HG03520 (cell line): ENCODE results near the gene UBE2E1.

Experiments used
- ATAC-seq: cut with Tn5 transposase; IDR thresholded peaks from one replicate; pipeline ENCODE4 v1.9.1; 2021; ENCODE audit warnings: mild to moderate bottlenecking, moderate library complexity; ENCODE audit not compliant: unreplicated experiment

UBE2E1 gene

DNA sequence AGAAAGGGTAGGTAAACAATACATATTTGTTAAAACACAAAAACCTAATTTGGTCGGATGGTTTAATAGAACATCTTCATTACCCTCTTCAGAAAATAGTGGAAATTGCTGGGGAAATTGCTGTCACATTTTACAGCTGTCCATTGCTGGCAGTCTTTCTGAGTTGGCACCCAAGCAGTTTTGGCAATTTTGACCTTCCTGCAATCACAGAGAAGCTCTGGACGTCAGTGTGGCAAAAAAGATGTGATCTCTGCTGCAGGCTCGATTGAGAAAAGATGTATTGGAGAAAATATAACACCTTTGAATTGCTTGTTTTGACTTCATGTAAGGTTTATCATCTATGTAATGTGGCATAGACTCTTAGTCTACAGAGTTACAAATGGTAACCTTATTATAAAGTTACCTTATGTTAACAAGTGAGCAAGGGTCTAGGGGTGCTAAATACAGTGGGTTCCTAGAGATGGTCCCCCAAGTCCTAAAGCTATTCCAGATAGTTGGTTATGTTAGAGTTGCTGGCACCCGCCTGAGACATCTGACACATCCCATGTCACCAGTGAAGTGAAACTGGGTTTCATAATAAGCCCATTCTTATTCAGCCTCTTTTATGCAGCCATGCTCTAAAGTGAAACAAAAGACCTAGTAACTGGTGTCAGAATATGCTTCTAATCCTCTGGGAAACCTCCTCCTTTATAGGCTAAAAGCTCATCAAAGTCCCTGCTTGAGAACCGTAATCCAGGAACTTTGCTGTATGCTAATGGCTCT is 14.0 kb downstream of the UBE2E1 start:
- ATAC-seq: no peak

DNA sequence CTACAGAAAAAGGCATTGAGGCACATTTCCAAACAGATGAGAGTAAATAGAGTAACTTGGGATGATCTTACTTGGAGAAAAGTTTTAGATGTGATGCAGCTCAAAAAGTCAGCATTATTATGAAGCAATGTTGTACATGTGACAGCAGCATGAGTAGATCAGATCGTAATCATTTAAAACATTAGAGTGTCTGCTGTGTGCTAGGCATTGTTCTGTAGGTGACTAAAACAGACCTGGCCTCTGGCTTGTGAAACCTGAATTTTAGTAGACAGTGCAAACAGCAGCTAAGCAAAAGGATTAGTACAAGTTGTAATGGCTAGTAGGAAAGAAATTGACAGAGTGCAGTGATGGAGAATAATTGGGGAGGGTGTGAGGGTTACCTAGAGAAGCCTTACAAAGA is 15.1 kb downstream of the UBE2E1 start:
- ATAC-seq: no peak

GRCh38 chr3:23821858-23822257 is 16.1 kb downstream of the UBE2E1 start:
- no peak for ATAC-seq

GRCh38 chr3:23822559-23822958 is 16.8 kb downstream of the UBE2E1 start:
- ATAC-seq: no peak

- ATAC-seq: no peak
Observed at GRCh38 chr3:23823620-23824019, 17.9 kb downstream of the UBE2E1 start.

DNA sequence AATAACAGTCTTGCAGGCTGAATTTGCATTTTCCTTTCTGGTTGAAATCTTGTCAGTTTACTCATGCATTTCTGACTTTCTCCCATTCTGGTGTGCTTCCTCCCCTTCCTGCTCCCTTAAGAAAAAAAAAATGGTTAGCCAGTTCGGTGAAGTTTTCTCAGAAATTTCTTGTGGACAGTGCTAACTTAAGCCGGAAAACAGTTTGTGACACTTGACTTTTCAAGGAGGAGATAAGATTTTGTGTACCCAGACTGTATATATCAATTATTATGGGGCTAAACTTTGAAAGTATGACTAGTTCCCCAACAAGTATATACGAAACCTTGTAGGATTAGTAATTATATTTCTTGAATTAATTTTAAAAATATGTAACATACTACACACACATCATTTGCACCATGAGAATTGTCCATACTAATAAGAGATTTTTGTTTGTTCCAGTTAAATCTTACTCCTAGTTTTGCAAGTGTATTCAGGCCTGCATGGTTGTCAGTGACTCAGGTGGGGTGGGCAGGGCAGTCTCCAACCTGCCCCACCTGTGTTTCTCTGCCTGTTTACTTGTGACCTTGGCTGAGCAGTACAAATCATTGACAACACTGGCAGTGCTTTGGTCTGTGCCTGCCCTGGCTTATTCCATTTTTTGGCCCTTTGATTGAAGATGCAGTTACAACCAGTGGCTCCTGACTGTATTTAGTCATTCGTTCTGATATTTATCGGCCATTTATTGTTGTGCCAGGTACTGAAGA is 19.1 kb downstream of the UBE2E1 start:
- no peak for ATAC-seq

DNA sequence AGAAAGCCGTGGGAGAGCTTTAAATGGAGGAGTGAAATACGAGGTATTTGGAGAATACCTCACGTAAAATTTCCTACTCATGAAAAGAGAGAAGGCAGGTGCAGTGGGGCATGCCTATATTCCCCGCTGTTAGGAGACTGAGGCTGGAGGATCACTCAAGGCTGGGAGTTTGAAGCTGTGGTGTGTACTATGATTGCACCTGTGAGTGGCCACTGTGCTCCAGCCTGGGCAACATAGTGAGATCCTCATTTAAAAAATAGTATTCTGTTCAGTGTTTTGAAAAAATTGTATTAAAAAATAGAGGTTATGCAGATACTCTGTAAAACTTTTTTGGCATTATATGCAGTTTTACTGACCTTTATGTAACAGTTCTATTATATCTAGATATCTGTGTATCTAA is 20.0 kb downstream of the UBE2E1 start:
- ATAC-seq: no peak

DNA sequence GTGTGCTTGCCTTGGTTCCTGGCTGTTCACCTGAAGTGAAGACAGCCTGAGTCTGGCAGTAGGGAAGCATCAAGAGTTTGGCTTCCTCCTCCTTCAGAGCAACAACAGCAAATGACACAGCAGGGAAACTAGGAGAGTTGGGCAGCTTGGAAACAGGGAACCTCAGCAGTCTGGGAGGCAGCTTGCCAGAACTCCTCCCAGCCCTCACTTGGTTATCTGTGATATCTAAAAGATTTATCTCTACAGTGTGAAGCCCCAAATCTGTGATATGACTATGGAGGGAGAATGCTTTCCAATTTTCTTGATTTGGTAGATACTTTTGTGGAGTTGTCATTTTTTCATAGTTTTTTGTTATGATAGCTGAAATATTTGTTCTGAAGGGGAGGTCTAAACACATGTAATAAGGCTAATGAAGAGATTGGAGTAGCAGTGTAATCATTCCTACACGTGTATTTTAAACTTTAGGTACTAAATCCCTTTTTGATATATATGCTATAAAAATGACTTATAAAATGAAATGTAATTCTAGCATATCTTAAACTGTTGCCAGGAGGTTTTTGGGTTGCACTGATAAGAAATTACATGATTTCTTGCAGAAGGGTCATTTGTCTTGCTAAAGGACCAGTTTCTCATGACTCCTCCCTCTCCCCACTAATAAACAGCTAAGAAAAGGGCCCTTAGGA is 20.8 kb downstream of the UBE2E1 start:
- no peak for ATAC-seq

DNA sequence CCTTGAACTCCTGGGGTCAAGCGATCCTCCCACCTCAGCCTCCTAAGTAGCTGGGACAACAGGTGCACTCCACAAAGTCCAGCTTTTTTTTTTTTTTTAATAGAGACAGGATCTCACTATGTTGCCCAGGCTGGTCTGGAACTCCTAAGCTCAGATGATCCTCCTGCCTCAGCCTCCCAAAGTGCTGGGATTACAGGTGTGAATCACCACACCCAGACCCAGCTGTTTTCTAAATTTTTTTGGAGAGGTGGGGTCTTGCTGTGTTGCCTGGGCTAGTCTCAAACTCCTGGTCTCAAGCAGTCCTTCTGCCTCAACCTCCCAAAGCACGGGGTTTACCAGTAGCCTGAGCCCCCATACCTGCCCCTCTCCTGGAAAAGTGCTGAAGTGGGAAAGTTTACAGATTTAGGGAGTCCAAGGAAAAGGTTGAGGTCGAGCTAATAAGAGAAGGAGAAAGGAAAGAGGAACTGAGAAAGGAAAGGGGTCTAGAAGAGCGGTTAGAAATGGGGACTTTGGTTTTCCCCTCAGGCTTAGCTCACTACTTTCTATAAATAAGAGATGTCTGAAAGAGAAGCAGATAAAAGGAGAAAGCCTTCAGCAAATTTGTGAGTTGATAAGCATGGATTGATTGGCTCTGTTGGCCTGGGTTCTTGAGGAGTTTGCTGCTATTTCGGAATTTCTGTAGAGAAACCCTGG is 23.6 kb downstream of the UBE2E1 start:
- peak; percentile 48 for ATAC-seq

GRCh38 chr3:23830869-23831484 is 25.2 kb downstream of the UBE2E1 start:
- peak; percentile 90 for ATAC-seq

GRCh38 chr3:23831517-23832394 is 26.0 kb downstream of the UBE2E1 start:
- peak; percentile 9 for ATAC-seq

- no peak for ATAC-seq
Observed at GRCh38 chr3:23832523-23832922, 26.8 kb downstream of the UBE2E1 start.

- ATAC-seq: no peak
Observed at GRCh38 chr3:23834082-23834870, 28.5 kb downstream of the UBE2E1 start.

- ATAC-seq: no peak
Observed at GRCh38 chr3:23835087-23835486, 29.3 kb downstream of the UBE2E1 start.

DNA sequence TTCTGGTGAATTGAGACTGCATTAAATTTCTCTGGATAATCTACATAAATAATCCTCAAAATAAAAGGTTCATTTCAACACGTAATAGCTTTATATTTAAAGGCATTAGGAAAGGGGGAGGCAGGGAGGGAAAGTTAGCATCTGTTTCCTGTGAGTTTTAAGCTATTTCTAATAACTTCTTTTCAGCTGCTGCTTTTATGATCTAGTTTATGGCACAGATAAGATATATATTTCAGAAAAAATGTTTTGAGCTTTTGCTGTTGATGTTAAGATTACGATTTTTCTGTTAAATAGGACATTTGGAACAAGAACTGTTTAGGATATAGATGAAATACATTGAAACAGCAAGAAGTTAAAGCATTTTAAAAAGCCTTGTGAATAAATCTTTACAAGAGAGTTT is 30.0 kb downstream of the UBE2E1 start:
- ATAC-seq: no peak

DNA sequence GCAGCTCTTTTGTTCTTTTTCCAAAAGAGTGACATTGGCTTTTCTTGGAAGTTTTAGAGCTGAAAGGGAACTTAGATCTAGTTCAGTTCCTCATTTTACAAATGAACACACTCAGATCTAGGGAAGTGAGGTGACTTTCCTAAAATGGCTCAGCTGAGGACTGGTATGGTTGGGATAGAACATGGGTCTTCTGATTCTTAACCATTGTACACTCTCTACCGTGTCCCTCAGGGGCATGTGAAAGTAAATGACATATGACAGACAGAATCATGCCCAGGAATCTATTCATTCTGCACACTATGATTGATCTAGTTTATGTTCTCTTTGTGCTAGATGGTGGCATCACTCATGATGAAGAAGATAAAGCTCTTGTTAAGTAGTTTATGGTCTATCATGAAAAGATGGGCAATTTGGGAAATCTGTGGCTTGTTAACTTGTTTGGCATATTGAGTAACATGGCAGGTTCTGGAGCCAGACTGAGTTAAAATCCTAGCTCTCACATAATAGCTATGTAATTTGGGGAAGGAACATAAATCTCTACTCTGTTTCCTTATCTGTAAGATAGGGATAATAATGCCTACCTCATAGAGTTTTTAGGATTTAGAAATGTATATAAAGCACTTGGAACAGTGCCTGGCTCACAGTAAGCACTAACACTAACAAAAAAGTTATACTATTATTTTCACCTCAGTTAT is 30.9 kb downstream of the UBE2E1 start:
- no peak for ATAC-seq

DNA sequence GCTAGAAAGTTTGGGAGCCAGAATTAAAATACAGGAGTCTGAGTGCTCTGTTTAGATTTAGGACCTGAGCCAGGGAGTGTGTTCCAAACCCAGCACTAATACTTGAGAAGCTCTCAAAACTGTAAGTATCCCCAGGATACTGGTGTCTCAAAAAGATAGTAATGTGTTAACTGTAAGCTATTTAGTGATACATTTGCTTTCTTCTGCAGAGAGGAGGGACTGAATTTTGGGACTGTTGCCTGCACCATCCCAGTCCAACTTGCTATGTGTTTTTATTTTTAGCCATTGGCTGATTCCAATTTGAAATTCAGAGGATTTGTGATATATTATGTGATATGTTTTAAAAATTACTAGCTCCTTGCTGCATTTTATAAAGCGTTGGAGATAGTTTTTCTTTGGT is 31.5 kb downstream of the UBE2E1 start:
- ATAC-seq: no peak

DNA sequence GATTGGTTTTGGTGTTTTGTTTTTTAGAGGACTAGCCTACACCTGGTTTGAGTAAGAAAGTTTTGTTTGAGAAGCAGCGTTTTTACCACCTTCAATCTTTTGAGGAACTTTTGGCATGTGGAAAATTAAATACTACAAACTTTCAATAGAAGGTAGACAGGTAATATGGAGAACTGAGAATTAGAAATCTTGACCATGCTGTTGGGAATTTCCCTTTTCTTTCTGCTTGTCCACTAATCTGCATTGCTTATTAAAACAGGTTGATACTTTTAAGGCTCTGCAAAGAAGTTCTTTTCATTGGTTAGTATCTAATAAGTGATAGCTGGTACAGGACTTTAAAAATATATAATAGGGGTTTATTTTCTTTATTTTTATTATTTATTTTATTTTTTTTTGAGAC is 31.9 kb downstream of the UBE2E1 start:
- ATAC-seq: no peak
